ENCODE results near the gene TMED7. TPM values are rescaled to one million over a fixed set of nuclear protein-coding genes. Genes with fewer than 3 reads are reported as not detected.

The TMED7 gene
- total RNA-seq, 1 donor = 151 TPM

DNA sequence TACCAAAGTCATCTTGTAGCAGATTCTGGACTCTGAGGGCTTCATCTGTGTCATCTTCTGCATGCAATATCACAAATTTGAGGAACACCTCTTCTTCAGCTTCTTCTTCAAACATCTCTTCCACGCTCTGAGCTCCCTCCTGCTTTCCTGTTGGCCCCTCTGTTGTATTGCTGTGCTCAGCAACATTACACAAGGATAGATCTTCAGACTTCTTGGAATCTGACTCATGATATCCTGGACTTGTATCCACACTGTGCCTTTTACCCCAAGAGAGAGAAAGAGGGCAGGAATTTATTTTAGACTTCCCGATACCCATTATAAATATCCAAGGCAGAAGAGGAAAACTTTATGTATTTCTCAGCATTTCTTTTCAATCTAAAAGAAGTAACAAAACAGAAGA, 44.9 kb downstream of the TMED7 start:
- Histone ChIP-seq H3K4me1 (ENCODE audit: insufficient read depth, low read length) (peaks cover 37% of the 10 kb centered on the region), H3K79me2 (ENCODE audit: insufficient read depth, low read length) (peaks cover 66% of the 10 kb centered on the region), H4K20me1 (ENCODE audit: insufficient read depth, low read length) (no peaks in the 10 kb centered on the region), H3K9me3 (ENCODE audit: low read depth, low read length) (no peaks in the 10 kb centered on the region), H3K36me3 (ENCODE audit: insufficient read depth, low read length) (peaks cover 8% of the 10 kb centered on the region), H2AFZ (ENCODE audit: low read length) (no peak overlapping the region), H3K27ac (ENCODE audit: low read depth, low read length) (peak overlapping the region; percentile 23), H3K4me3 (ENCODE audit: insufficient read depth, low read length) (no peak overlapping the region), H3K27me3 (ENCODE audit: insufficient read depth, low read length) (no peaks in the 10 kb centered on the region), H3K4me2 (ENCODE audit: insufficient read depth, low read length) (no peak overlapping the region)
- DNase-seq (ENCODE audit: insufficient read length, low spot score, missing footprints) = no peak
- TF ChIP-seq, protein P1, sequence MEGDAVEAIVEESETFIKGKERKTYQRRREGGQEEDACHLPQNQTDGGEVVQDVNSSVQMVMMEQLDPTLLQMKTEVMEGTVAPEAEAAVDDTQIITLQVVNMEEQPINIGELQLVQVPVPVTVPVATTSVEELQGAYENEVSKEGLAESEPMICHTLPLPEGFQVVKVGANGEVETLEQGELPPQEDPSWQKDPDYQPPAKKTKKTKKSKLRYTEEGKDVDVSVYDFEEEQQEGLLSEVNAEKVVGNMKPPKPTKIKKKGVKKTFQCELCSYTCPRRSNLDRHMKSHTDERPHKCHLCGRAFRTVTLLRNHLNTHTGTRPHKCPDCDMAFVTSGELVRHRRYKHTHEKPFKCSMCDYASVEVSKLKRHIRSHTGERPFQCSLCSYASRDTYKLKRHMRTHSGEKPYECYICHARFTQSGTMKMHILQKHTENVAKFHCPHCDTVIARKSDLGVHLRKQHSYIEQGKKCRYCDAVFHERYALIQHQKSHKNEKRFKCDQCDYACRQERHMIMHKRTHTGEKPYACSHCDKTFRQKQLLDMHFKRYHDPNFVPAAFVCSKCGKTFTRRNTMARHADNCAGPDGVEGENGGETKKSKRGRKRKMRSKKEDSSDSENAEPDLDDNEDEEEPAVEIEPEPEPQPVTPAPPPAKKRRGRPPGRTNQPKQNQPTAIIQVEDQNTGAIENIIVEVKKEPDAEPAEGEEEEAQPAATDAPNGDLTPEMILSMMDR (IDR thresholded peaks at IDR 0.05; ENCODE audit: extremely low read depth, low read depth, low read length) = no peak

DNA sequence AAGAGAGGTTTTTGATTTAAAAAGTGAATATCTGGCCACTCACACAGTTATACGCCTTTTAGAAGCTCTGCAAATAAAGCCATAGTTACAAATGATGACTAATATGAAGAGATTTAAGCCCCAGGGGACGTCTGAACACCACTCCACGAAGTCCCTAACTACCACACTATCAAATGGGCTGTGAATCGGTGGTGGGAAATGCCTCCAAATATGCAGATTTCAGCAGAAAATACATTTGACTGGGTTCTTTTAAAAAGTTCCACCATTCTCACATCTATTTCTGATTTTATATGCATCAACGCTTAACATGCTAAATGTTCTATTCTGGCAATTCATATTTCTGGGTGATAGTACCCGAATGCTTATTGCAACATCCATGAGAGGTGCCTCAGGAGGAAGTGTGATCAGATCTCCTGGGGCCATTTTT, 46.1 kb downstream of the TMED7 start:
- Histone ChIP-seq H3K4me2 (ENCODE audit: insufficient read depth, low read length) (no peak overlapping the region), H3K27ac (ENCODE audit: low read depth, low read length) (peak overlapping the region; percentile 40), H3K4me3 (ENCODE audit: insufficient read depth, low read length) (no peak overlapping the region), H4K20me1 (ENCODE audit: insufficient read depth, low read length) (no peaks in the 10 kb centered on the region), H3K36me3 (ENCODE audit: insufficient read depth, low read length) (peaks cover 8% of the 10 kb centered on the region), H3K9me3 (ENCODE audit: low read depth, low read length) (no peaks in the 10 kb centered on the region), H2AFZ (ENCODE audit: low read length) (no peak overlapping the region), H3K79me2 (ENCODE audit: insufficient read depth, low read length) (peaks cover 54% of the 10 kb centered on the region), H3K4me1 (ENCODE audit: insufficient read depth, low read length) (peaks cover 45% of the 10 kb centered on the region), H3K27me3 (ENCODE audit: insufficient read depth, low read length) (no peaks in the 10 kb centered on the region)
- TF ChIP-seq, protein P1 (IDR thresholded peaks at IDR 0.05; ENCODE audit: extremely low read depth, low read depth, low read length) = no peak
- DNase-seq (ENCODE audit: insufficient read length, low spot score, missing footprints) = no peak

DNA sequence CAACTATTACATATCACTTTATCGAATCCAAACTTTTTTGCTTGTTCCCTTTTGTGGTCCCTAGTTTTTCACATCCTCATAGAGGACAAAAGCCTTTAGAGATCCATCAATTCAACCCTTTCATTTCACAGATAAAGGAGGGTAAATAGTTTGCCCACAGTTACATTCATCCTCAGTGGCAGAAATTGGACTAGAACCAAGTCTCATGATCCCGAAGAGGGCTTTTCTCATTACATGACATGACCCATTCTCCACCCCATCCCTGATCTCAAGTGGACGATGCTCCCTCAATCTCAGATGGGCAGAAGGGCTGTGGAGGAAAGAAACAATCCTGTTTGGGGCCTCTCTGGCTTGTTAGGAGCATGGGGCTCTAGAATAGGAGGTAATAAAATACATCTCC, 46.6 kb downstream of the TMED7 start:
- H3K27ac ChIP-seq (ENCODE audit: low read depth, low read length) = peak overlapping the region; percentile 40
- no peaks in the 10 kb centered on the region for H4K20me1 ChIP-seq (ENCODE audit: insufficient read depth, low read length)
- peaks cover 44% of the 10 kb centered on the region for H3K4me1 ChIP-seq (ENCODE audit: insufficient read depth, low read length)
- no peak overlapping the region for H2AFZ ChIP-seq (ENCODE audit: low read length)
- no peak for DNase-seq (ENCODE audit: insufficient read length, low spot score, missing footprints)
- peaks cover 49% of the 10 kb centered on the region for H3K79me2 ChIP-seq (ENCODE audit: insufficient read depth, low read length)
- H3K9me3 ChIP-seq (ENCODE audit: low read depth, low read length) = no peaks in the 10 kb centered on the region
- no peak overlapping the region for H3K4me2 ChIP-seq (ENCODE audit: insufficient read depth, low read length)
- TF ChIP-seq, protein P1 (IDR thresholded peaks at IDR 0.05; ENCODE audit: extremely low read depth, low read depth, low read length) = no peak
- no peaks in the 10 kb centered on the region for H3K27me3 ChIP-seq (ENCODE audit: insufficient read depth, low read length)
- H3K36me3 ChIP-seq (ENCODE audit: insufficient read depth, low read length) = peaks cover 8% of the 10 kb centered on the region
- no peak overlapping the region for H3K4me3 ChIP-seq (ENCODE audit: insufficient read depth, low read length)

DNA sequence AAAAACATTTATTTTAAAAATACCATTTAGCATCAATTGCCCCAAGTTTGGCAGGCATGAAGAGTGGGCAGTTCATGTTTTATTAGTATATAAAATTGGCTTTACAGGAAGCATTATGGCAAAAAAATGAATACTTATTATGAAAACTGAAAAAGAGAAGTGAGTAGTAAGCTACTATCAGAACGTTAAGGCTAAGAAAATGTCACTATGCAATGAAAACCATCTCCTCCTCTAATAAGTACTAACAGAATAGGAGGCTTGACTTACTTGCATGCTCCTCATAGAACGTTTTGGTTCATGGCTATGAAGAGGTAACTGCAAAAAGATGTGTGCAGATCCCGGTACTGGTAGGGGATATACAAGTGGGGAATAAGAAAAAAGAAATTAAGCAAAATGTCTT, 47.2 kb downstream of the TMED7 start:
- no peaks in the 10 kb centered on the region for H4K20me1 ChIP-seq (ENCODE audit: insufficient read depth, low read length)
- no peak overlapping the region for H3K27ac ChIP-seq (ENCODE audit: low read depth, low read length)
- H3K4me3 ChIP-seq (ENCODE audit: insufficient read depth, low read length) = no peak overlapping the region
- H3K79me2 ChIP-seq (ENCODE audit: insufficient read depth, low read length) = peaks cover 45% of the 10 kb centered on the region
- no peak for DNase-seq (ENCODE audit: insufficient read length, low spot score, missing footprints)
- H3K4me2 ChIP-seq (ENCODE audit: insufficient read depth, low read length) = no peak overlapping the region
- H2AFZ ChIP-seq (ENCODE audit: low read length) = no peak overlapping the region
- peaks cover 8% of the 10 kb centered on the region for H3K36me3 ChIP-seq (ENCODE audit: insufficient read depth, low read length)
- H3K27me3 ChIP-seq (ENCODE audit: insufficient read depth, low read length) = no peaks in the 10 kb centered on the region
- H3K9me3 ChIP-seq (ENCODE audit: low read depth, low read length) = no peaks in the 10 kb centered on the region
- peaks cover 40% of the 10 kb centered on the region for H3K4me1 ChIP-seq (ENCODE audit: insufficient read depth, low read length)
- TF ChIP-seq, protein P1 (IDR thresholded peaks at IDR 0.05; ENCODE audit: extremely low read depth, low read depth, low read length) = no peak

All from osteoblast (primary cell).